A673 (cell line): ENCODE results near the gene ZNF496.

Experiments
- EZH2 ChIP-seq: fragments of 200-600 bp; sonication (generic); IDR thresholded peaks from 2 replicates; pipeline ENCODE4 v1.6.1; 2017; ENCODE audit warnings: borderline replicate concordance, low read depth, mild to moderate bottlenecking, mixed read lengths, antibody characterized with exemption, low read length; ENCODE audit not compliant: poor library complexity, severe bottlenecking
- TF ChIP-seq, protein P1 (sequence below): fragments of 300-800, 200-600 bp; sonication (generic); conservative IDR thresholded peaks from 2 replicates; pipeline ENCODE4 v1.5.1; 2017; ENCODE audit warnings: low read depth, mild to moderate bottlenecking, antibody characterized with exemption, low read length, moderate library complexity, mixed read lengths

DNA sequence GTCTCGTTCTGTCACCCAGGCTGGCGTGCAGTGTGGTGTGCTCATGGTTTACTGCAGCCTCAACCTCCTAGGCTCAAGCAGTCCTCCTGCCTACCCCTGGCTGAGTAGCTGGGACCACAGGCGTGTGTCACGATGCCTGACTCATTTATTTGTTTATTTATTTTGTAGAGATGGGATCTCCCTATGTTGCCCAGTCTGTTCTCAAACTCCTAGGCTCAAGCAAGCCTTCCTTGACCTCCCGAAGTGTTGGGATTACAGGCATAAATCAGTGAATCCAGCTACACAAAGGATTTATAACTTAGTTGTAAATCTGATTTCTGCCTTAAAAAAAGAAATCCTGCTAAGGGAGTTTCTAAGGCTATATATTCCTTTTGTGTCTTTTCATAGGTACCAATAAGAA, 30.5 kb upstream of the ZNF496 start:
- TF ChIP-seq, protein P1, sequence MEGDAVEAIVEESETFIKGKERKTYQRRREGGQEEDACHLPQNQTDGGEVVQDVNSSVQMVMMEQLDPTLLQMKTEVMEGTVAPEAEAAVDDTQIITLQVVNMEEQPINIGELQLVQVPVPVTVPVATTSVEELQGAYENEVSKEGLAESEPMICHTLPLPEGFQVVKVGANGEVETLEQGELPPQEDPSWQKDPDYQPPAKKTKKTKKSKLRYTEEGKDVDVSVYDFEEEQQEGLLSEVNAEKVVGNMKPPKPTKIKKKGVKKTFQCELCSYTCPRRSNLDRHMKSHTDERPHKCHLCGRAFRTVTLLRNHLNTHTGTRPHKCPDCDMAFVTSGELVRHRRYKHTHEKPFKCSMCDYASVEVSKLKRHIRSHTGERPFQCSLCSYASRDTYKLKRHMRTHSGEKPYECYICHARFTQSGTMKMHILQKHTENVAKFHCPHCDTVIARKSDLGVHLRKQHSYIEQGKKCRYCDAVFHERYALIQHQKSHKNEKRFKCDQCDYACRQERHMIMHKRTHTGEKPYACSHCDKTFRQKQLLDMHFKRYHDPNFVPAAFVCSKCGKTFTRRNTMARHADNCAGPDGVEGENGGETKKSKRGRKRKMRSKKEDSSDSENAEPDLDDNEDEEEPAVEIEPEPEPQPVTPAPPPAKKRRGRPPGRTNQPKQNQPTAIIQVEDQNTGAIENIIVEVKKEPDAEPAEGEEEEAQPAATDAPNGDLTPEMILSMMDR = no peak
- no peak for TF ChIP-seq EZH2
